ENCODE results near the gene SOWAHC.

The SOWAHC gene

GRCh38 chr2:109597283-109597682 is 16.9 kb upstream of the SOWAHC start:
- Histone ChIP-seq H3K27ac (no peak overlapping the region), H3K4me1 (no peaks in the 10 kb centered on the region), H3K9ac (no peak overlapping the region), H4K20me1 (no peaks in the 10 kb centered on the region), H3K9me3 (no peaks in the 10 kb centered on the region), H3K4me3 (no peak overlapping the region), H3K4me2 (no peak overlapping the region), H3K27me3 (no peaks in the 10 kb centered on the region), H3K36me3 (no peaks in the 10 kb centered on the region)
- TF ChIP-seq Cebpa-rat (IDR thresholded peaks at IDR 0.05): no peak

- H3K27me3 ChIP-seq: no peaks in the 10 kb centered on the region
- H3K4me3 ChIP-seq: no peak overlapping the region
- H3K4me1 ChIP-seq: no peaks in the 10 kb centered on the region
- H4K20me1 ChIP-seq: no peaks in the 10 kb centered on the region
- no peak overlapping the region for H3K4me2 ChIP-seq
- H3K9me3 ChIP-seq: no peaks in the 10 kb centered on the region
- no peaks in the 10 kb centered on the region for H3K36me3 ChIP-seq
- H3K9ac ChIP-seq: no peak overlapping the region
- H3K27ac ChIP-seq: no peak overlapping the region
- TF ChIP-seq Cebpa-rat (IDR thresholded peaks at IDR 0.05): no peak
These were observed 12.4 kb upstream of the SOWAHC start for GRCh38 chr2:109601783-109602182.

- Histone ChIP-seq H3K4me2 (no peak overlapping the region), H3K4me3 (no peak overlapping the region), H3K27me3 (no peaks in the 10 kb centered on the region), H3K4me1 (no peaks in the 10 kb centered on the region), H3K9ac (no peak overlapping the region), H3K27ac (no peak overlapping the region), H4K20me1 (no peaks in the 10 kb centered on the region), H3K36me3 (no peaks in the 10 kb centered on the region), H3K9me3 (no peaks in the 10 kb centered on the region)
- TF ChIP-seq Cebpa-rat (IDR thresholded peaks at IDR 0.05): no peak
These were observed 11.5 kb upstream of the SOWAHC start for GRCh38 chr2:109602617-109603188.

- no peak overlapping the region for H3K27ac ChIP-seq
- no peaks in the 10 kb centered on the region for H3K4me1 ChIP-seq
- no peak overlapping the region for H3K4me2 ChIP-seq
These were observed 9.6 kb upstream of the SOWAHC start for GRCh38 chr2:109604597-109604996.

GRCh38 chr2:109607766-109608165 is 6.4 kb upstream of the SOWAHC start:
- no peak for TF ChIP-seq Cebpa-rat (IDR thresholded peaks at IDR 0.05)
- Histone ChIP-seq H4K20me1 (no peaks in the 10 kb centered on the region), H3K27me3 (peaks cover 17% of the 10 kb centered on the region), H3K4me3 (no peak overlapping the region), H3K9ac (no peak overlapping the region), H3K27ac (no peak overlapping the region), H3K9me3 (peaks cover under 1% of the 10 kb centered on the region; the same call in 1 of the 2 replicates), H3K36me3 (no peaks in the 10 kb centered on the region), H3K4me1 (no peaks in the 10 kb centered on the region), H3K4me2 (no peak overlapping the region)

More at GRCh38 chr2:109604597-109604996, 9.6 kb upstream of the SOWAHC start:
- Histone ChIP-seq H3K36me3 (no peaks in the 10 kb centered on the region), H3K9me3 (no peaks in the 10 kb centered on the region), H3K27me3 (no peaks in the 10 kb centered on the region), H3K9ac (no peak overlapping the region), H4K20me1 (no peaks in the 10 kb centered on the region), H3K4me3 (no peak overlapping the region)
- TF ChIP-seq Cebpa-rat (IDR thresholded peaks at IDR 0.05): no peak

- Histone ChIP-seq H3K27ac (no peak overlapping the region), H4K20me1 (no peaks in the 10 kb centered on the region), H3K4me2 (no peak overlapping the region), H3K27me3 (peaks cover 34% of the 10 kb centered on the region), H3K9ac (no peak overlapping the region), H3K4me3 (no peak overlapping the region), H3K9me3 (peaks cover 18% of the 10 kb centered on the region), H3K36me3 (no peaks in the 10 kb centered on the region), H3K4me1 (0 out of 2 replicates have a peak, but pooled peaks cover under 1% of the 10 kb centered on the region)
- no peak for TF ChIP-seq Cebpa-rat (IDR thresholded peaks at IDR 0.05)
These were observed 4.7 kb upstream of the SOWAHC start for GRCh38 chr2:109609352-109610024.

- Histone ChIP-seq H3K36me3 (no peaks in the 10 kb centered on the region), H3K4me3 (no peak overlapping the region), H3K9ac (no peak overlapping the region), H4K20me1 (no peaks in the 10 kb centered on the region), H3K27me3 (peaks cover 40% of the 10 kb centered on the region), H3K4me1 (peaks cover 5% of the 10 kb centered on the region; the same call in 1 of the 2 replicates), H3K9me3 (peaks cover 30% of the 10 kb centered on the region), H3K4me2 (no peak overlapping the region), H3K27ac (no peak overlapping the region)
- no peak for TF ChIP-seq Cebpa-rat (IDR thresholded peaks at IDR 0.05)
These were observed 2.6 kb upstream of the SOWAHC start for GRCh38 chr2:109611467-109612095.

GRCh38 chr2:109613081-109613921 is 863 bp upstream of the SOWAHC start:
- Histone ChIP-seq H3K4me3 (peak overlapping the region; percentile 69), H3K9me3 (peaks cover 30% of the 10 kb centered on the region), H3K36me3 (no peaks in the 10 kb centered on the region), H4K20me1 (no peaks in the 10 kb centered on the region), H3K9ac (no peak overlapping the region), H3K4me2 (peak overlapping the region; percentile 81), H3K4me1 (peaks cover 5% of the 10 kb centered on the region; the same call in 1 of the 2 replicates), H3K27me3 (peaks cover 40% of the 10 kb centered on the region), H3K27ac (no peak overlapping the region)
- TF ChIP-seq Cebpa-rat (IDR thresholded peaks at IDR 0.05): no peak

- no peaks in the 10 kb centered on the region for H3K36me3 ChIP-seq
- peak overlapping the region; percentile 81 for H3K4me2 ChIP-seq
- H3K4me1 ChIP-seq: peaks cover 5% of the 10 kb centered on the region; the same call in 1 of the 2 replicates
- TF ChIP-seq Cebpa-rat (IDR thresholded peaks at IDR 0.05): no peak
- peaks cover 30% of the 10 kb centered on the region for H3K9me3 ChIP-seq
- H3K4me3 ChIP-seq: peak overlapping the region; percentile 69
- H3K9ac ChIP-seq: no peak overlapping the region; the same call in 1 of the 2 replicates
- no peak overlapping the region for H3K27ac ChIP-seq
- H3K27me3 ChIP-seq: peaks cover 40% of the 10 kb centered on the region
- no peaks in the 10 kb centered on the region for H4K20me1 ChIP-seq
These were observed 812 bp downstream of the SOWAHC start for GRCh38 chr2:109614715-109615636.

Data from BLaER1 (cell line).